Mucosa of descending colon (tissue), 3 donors: ENCODE results near the gene MRPL40. TPM values are rescaled to one million over a fixed set of nuclear protein-coding genes. Genes with fewer than 3 reads are reported as not detected.

Experiments
- ATAC-seq: fragments of 200-7000 bp; cut with Tn5 transposase; one replicate; pipeline ENCODE4 v1.9.1; 2020; ENCODE audit warnings: mild to moderate bottlenecking, moderate library complexity
- DNase-seq, 3 donors: peaks; one replicate each; pipeline ENCODE4 v3.0.0-alpha.2; 2020
- H3K36me3 ChIP-seq: fragments of 200-600 bp; one replicate; pipeline ENCODE4 v1.8.0; 2021; ENCODE audit warnings: low read depth, mild to moderate bottlenecking
- H3K4me1 ChIP-seq: fragments of 200-600 bp; one replicate; pipeline ENCODE4 v1.8.0; 2021; ENCODE audit warnings: low read depth, mild to moderate bottlenecking
- H3K4me3 ChIP-seq: fragments of 200-600 bp; one replicate; pipeline ENCODE4 v1.8.0; 2021; ENCODE audit warnings: mild to moderate bottlenecking
- H3K9me3 ChIP-seq: fragments of 200-600 bp; one replicate; pipeline ENCODE4 v1.8.0; 2021; ENCODE audit warnings: mild to moderate bottlenecking
- CTCF ChIP-seq: fragments of 200-600 bp; IDR thresholded peaks from one replicate; pipeline ENCODE4 v1.8.0; 2022; ENCODE audit warnings: antibody characterized with exemption, mild to moderate bottlenecking
- intact Hi-C, 2 donors: fragments of 100-400 bp; cut with DNase I in 1 of 2; cut with micrococcal nuclease in 1 of 2; formaldehyde crosslinking; loops; one replicate each; pipeline versions ENCODE4 v1.11.0 to v1.11.1; 2022; cut with DNase I, micrococcal nuclease
- total RNA-seq, 3 donors: library from RNA; stranded (reverse); fragmentation: NEBNext Ultra II Directional in 2 of 3; extraction: Animal tissue kit (Norgen Biotek cat#: 25700) in 2 of 3; gene quantifications; one replicate each; pipeline versions ENCODE4 v1.2.1 to v1.2.4, GENCODE V29; 2021 to 2023
- donor health status: DM: no; HTN: no; CAD: no; lungs with moderate emphysema.
- donor health status: DM: no; HTN: no; CAD: no.
- donor health status: DM: no; HTN: yes; CAD: no.

Gene MRPL40
- total RNA-seq, 3 donors from 2014 or later = 15.2 to 21.7 (median 19.0) TPM

- peaks cover 19% of the 10 kb centered on the region for H3K4me1 ChIP-seq
- intact Hi-C loops = no loop called here
- ATAC-seq = no peak
- no peak for TF ChIP-seq CTCF
- DNase-seq = no peak
- no peak overlapping the region for H3K4me3 ChIP-seq
- no peaks in the 10 kb centered on the region for H3K36me3 ChIP-seq
- H3K9me3 ChIP-seq = no peaks in the 10 kb centered on the region
These were observed 16.5 kb downstream of the MRPL40 start for GRCh38 chr22:19448739-19449421.

GRCh38 chr22:19449422-19449767 is 17.1 kb downstream of the MRPL40 start:
- intact Hi-C loops = no loop called here
- no peaks in the 10 kb centered on the region for H3K9me3 ChIP-seq
- no peak overlapping the region for H3K4me3 ChIP-seq
- no peak for ATAC-seq
- H3K4me1 ChIP-seq = peaks cover 19% of the 10 kb centered on the region
- H3K36me3 ChIP-seq = no peaks in the 10 kb centered on the region
- no peak for TF ChIP-seq CTCF
- no peak for DNase-seq

- Histone ChIP-seq H3K4me1 (peaks cover 19% of the 10 kb centered on the region), H3K36me3 (peaks cover 5% of the 10 kb centered on the region), H3K9me3 (no peaks in the 10 kb centered on the region), H3K4me3 (no peak overlapping the region)
- ATAC-seq (no peak), DNase-seq (no peak)
- TF ChIP-seq CTCF = no peak
- intact Hi-C loops = no loop called here
These were observed 18.2 kb downstream of the MRPL40 start for GRCh38 chr22:19450363-19451175.

GRCh38 chr22:19451570-19451969 is 19.2 kb downstream of the MRPL40 start:
- H3K36me3 ChIP-seq = peaks cover 11% of the 10 kb centered on the region
- ATAC-seq (no peak), DNase-seq (no peak)
- H3K4me1 ChIP-seq = peaks cover 13% of the 10 kb centered on the region
- intact Hi-C loops = no loop called here
- TF ChIP-seq CTCF = no peak
- H3K9me3 ChIP-seq = no peaks in the 10 kb centered on the region
- H3K4me3 ChIP-seq = no peak overlapping the region

- peaks cover 13% of the 10 kb centered on the region for H3K36me3 ChIP-seq
These were observed 21.4 kb downstream of the MRPL40 start for GRCh38 chr22:19453718-19454117.

More at GRCh38 chr22:19453718-19454117, 21.4 kb downstream of the MRPL40 start:
- TF ChIP-seq CTCF = no peak
- Histone ChIP-seq H3K4me3 (no peak overlapping the region), H3K9me3 (no peaks in the 10 kb centered on the region), H3K4me1 (peaks cover 3% of the 10 kb centered on the region)
- no peak for ATAC-seq
- intact Hi-C loops = no loop called here
- no peak for DNase-seq
